GM12864 (cell line): ENCODE results near the gene STX8.

Experiments
- DNase-seq: peaks from one replicate; pipeline ENCODE4 v3.0.0-alpha.2; 2011; ENCODE audit warnings: low read depth
- H3K4me3 ChIP-seq: 2 replicates; pipeline ENCODE4 v1.5.1; 2011; ENCODE audit warnings: mild to moderate bottlenecking, low read depth, low read length, control low read depth
- TF ChIP-seq, protein P1 (sequence below): IDR thresholded peaks from 2 replicates; pipeline ENCODE4 v1.5.1; 2011; ENCODE audit warnings: low read depth, mild to moderate bottlenecking, moderate library complexity, low read length, control low read depth, inconsistent platforms; ENCODE audit errors: missing control alignments

The STX8 gene

DNA sequence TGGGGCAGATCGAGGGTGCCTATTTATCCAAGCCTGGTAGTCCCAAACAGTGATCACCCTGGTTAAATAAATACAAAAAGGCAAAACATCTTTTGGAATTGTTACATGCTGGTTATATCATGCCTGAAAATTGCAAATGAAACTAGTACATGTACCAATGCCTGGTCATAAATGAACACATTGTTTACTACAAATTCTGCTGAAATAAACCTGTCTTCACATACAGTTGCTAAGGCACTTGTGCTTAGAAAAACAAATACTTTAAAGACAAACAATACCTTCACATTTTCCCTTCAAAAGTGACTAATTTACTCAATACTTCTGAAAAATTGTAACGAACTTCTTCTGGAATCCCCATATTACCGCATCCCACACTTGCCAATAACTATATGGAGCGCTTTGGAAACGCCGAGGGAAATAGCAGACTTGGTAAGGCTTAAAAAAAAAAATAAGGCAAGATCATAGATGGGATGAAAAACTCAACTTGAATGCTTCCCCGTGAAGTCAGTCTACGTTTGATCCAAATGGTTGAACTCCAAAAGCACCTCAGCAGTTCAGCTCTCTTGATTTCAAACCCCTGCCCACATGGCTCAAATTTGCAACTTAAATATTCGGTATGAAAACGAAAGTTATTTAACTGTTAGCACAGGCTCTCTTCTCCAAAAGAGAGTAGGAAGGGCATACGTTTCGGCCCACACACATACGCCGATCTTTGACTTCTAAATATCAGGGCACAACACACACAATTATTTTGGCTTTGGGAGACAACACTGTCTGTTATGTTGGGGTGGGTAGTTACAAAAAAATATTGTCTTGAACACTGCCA is 289.8 kb downstream of the STX8 start:
- TF ChIP-seq, protein P1, sequence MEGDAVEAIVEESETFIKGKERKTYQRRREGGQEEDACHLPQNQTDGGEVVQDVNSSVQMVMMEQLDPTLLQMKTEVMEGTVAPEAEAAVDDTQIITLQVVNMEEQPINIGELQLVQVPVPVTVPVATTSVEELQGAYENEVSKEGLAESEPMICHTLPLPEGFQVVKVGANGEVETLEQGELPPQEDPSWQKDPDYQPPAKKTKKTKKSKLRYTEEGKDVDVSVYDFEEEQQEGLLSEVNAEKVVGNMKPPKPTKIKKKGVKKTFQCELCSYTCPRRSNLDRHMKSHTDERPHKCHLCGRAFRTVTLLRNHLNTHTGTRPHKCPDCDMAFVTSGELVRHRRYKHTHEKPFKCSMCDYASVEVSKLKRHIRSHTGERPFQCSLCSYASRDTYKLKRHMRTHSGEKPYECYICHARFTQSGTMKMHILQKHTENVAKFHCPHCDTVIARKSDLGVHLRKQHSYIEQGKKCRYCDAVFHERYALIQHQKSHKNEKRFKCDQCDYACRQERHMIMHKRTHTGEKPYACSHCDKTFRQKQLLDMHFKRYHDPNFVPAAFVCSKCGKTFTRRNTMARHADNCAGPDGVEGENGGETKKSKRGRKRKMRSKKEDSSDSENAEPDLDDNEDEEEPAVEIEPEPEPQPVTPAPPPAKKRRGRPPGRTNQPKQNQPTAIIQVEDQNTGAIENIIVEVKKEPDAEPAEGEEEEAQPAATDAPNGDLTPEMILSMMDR: no peak
- no peak for DNase-seq
- no peak overlapping the region for H3K4me3 ChIP-seq

DNA sequence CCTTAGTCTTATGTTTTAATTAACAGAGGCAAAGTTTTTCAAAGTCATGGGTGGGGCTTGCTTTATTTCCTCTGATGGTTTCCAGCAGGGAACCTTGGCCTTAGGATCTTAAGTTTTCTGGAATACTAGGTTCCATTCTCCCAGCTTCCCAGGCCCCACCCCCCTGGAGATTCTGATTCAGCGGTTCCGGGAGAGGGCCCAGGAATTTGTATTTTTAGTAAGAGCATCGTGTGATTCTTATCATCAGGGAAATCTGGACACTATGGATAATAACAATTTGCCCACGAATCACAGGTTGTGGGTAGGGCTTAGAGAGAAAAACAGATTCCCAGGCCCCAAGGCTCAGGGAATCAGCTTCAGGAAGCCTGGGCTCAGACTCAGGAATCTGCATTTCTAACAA is 290.7 kb downstream of the STX8 start:
- TF ChIP-seq, protein P1: no peak
- H3K4me3 ChIP-seq: no peak overlapping the region
- DNase-seq: no peak

DNA sequence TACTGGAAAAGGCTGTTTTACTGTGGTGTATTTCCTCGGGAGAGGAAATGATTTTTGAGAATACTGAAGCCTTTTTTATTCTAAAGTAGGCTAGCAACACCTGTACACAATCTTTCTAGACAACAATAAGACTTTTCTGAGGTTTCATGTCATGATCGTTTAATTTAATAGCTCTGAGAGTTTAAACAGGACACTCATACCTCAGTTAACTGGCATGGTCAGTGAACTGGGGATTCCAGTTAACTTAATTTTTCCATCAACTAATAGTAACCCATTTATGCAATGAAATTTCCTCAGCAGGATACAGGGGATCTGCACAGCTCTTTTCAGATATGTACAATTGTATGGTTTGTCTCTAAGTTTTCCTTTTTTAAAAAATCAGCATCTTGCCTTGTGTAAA is 291.7 kb downstream of the STX8 start:
- DNase-seq: no peak
- H3K4me3 ChIP-seq: no peak overlapping the region
- TF ChIP-seq, protein P1: no peak

DNA sequence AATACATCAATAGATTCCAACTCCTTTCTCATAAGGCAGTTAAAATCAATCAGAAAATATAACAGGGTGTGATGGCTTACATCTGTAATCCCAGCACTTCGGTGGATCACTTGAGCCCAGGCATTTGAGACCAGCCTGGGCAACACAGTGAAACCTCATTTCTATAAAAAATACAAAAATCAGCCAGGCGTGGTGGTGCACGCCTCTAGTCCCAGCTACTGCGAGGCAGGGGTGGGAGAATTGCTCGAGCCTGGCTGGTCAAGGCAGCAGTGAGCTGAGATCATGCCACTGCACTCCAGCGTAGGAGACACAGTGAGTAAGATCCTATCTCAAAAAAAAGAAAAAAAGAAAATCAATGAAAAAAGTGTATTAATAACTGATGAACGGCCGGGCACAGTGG is 295.7 kb downstream of the STX8 start:
- TF ChIP-seq, protein P1: no peak
- no peak overlapping the region for H3K4me3 ChIP-seq
- no peak for DNase-seq

DNA sequence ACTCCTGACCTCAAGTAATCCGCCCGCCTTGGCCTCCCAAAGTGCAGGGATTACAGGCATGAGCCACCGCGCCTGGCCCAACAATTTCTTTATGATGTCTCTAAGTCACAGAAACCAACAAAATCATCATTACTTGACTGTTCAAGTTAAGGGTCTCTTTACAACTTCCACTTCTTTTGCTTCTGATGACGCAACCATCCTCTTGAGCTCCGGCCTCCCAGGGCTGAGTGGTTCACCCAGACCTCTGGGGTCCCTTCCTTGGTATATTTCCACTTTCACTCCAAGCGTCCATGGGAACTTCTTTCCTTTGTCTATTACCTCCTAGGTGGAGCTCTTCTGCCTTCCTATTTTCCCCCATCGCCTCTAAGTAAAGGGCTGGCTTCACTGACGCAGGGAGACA is 300.6 kb downstream of the STX8 start:
- DNase-seq: no peak
- no peak overlapping the region for H3K4me3 ChIP-seq
- TF ChIP-seq, protein P1: no peak

DNA sequence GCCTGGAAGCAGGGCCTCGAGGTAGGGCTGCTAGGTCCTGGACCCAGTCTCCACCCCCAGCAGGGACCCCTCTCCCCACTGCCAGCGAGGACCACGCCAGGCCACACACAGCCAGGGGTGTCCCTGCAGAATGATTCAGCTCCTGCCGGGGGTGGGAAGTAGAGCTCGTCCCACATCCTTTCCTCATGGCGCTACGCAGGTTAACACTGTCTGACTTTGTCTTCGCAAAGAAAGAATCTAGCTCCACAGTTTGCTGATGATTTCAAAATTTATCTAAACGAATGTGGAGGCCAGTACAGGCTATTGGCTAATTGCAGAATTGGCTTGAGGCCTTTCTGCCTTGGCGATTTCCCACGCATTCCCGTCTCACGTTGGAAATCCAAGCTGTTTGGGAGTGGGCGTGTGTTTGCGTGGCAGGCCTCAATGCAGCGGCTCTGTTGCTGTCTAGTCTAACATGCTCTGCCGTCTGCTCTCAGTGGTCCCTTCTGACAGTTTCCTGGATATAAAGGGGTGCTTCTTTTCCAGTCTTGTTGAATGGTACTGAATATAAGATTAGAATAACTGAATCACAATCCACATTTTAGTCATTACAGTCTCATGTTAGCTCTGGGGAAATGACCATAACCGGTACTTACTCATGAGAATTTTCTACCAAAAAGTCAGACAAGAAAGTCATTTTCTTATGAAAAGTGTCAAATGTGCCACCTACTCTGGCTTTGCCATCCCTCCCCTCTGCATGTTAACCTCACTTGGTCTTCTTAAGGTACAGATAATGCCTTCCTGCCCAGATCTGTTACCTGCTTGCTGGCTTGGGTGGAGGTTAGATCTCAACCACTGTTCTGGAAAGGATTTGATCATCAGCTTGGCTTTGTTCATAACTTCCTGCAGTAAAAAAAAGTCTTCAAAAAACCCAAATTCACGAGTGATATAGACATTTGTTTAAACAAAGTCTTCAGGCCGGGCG is 301.9 kb downstream of the STX8 start:
- TF ChIP-seq, protein P1: no peak
- DNase-seq: no peak
- H3K4me3 ChIP-seq: no peak overlapping the region
